GM12878 (cell line): ENCODE results near the gene AP1AR. TPM values are rescaled to one million over a fixed set of nuclear protein-coding genes. Genes with fewer than 3 reads are reported as not detected.

ENCODE experiments used
- BRCA1 ChIP-seq: IDR thresholded peaks from 2 replicates; pipeline ENCODE4 v1.6.1; 2011; ENCODE audit warnings: low read depth, low read length, improper control_type of control experiment
- CEBPB ChIP-seq, 2 experiments: fragments of 150-350 bp in 1 of 2; IDR thresholded peaks; 2 replicates each; pipeline ENCODE4 v1.6.1; 2012 to 2014; ENCODE audit warnings: low read depth in 2 of 2, low read length in 2 of 2, borderline replicate concordance in 1 of 2, inconsistent platforms in 1 of 2
- CEBPZ ChIP-seq: fragments of 150-350 bp; IDR thresholded peaks from 2 replicates; pipeline ENCODE4 v1.6.1; 2016; ENCODE audit warnings: low read depth, low read length
- IKZF2 ChIP-seq, 2 experiments: fragments of 450-650 bp; IDR thresholded peaks; 2 replicates each; pipeline ENCODE4 v1.6.1; 2017; ENCODE audit warnings: mild to moderate bottlenecking in 2 of 2, moderate library complexity in 2 of 2
- IRF5 ChIP-seq: fragments of 450-650 bp; IDR thresholded peaks from 2 replicates; pipeline ENCODE4 v1.6.1; 2017; ENCODE audit warnings: borderline replicate concordance
- KDM1A ChIP-seq: fragments of 200-600 bp; sonication (generic); IDR thresholded peaks from 2 replicates; pipeline ENCODE4 v1.6.1; 2016; ENCODE audit warnings: borderline replicate concordance
- MLLT1 ChIP-seq: fragments of 450-650 bp; IDR thresholded peaks from 2 replicates; pipeline ENCODE4 v1.6.1; 2016; ENCODE audit warnings: mild to moderate bottlenecking
- NFYA ChIP-seq: IDR thresholded peaks from 2 replicates; pipeline ENCODE4 v1.6.1; 2011; ENCODE audit warnings: low read depth, mild to moderate bottlenecking, low read length, improper control_type of control experiment, borderline replicate concordance
- NR2C2 ChIP-seq: IDR thresholded peaks from 2 replicates; pipeline ENCODE4 v1.6.1; 2011; ENCODE audit warnings: borderline replicate concordance, low read depth; ENCODE audit not compliant: control insufficient read depth, insufficient read length
- PML ChIP-seq: IDR thresholded peaks from 2 replicates; pipeline ENCODE4 v1.6.1; 2012; ENCODE audit warnings: low read length, inconsistent platforms
- RELA ChIP-seq: fragments of 450-650 bp; IDR thresholded peaks from 2 replicates; pipeline ENCODE4 v1.8.0; 2014; ENCODE audit warnings: borderline replicate concordance; ENCODE audit not compliant: partially characterized antibody
- TCF12 ChIP-seq: IDR thresholded peaks from 2 replicates; pipeline ENCODE4 v1.6.1; 2011; ENCODE audit warnings: low read depth, mild to moderate bottlenecking, low read length
- ZBTB40 ChIP-seq: fragments of 450-650 bp; IDR thresholded peaks from 2 replicates; pipeline ENCODE4 v1.6.1; 2016; ENCODE audit warnings: mild to moderate bottlenecking, moderate library complexity, borderline replicate concordance
- ZNF24 ChIP-seq: fragments of 450-650 bp; IDR thresholded peaks from 2 replicates; pipeline ENCODE4 v1.6.1; 2017; ENCODE audit warnings: antibody characterized with exemption, mild to moderate bottlenecking
- polyA plus RNA-seq, 11 experiments: library from polyadenylated mRNA; depleted of rRNA in 4 of 11; unstranded in 6 of 11; stranded (reverse) in 5 of 11; fragments of >200 nt; fragmentation: Nextera tagmentation in 4 of 11; fragmentation: Illumina TruSeq in 1 of 11; extraction: Ambion mirVana in 4 of 11; extraction: Trizol in 1 of 11; gene quantifications; 1 replicate in 1 of 11; 2 replicates in 10 of 11; pipeline versions ENCODE4 v1.2.1 to v1.2.3, GENCODE V29; 2011 to 2016; ENCODE audit warnings: inconsistent platforms in 2 of 11, missing spikeins in 2 of 11, low read depth in 1 of 11
- total RNA-seq, 4 experiments: library from RNA; depleted of rRNA in 3 of 4; stranded (reverse); fragments of >200 nt in 3 of 4; fragmentation: Illumina TruSeq in 1 of 4; extraction: Trizol in 1 of 4; gene quantifications; 2 replicates each; pipeline versions ENCODE4 v1.2.1 to v1.2.3, GENCODE V29; 2013 to 2021
- TF ChIP-seq, protein P1 (sequence below): fragments of 450-650 bp; formaldehyde crosslinking; IDR thresholded peaks from 2 replicates; pipeline ENCODE4 v1.4.0; 2020; ENCODE audit warnings: mild to moderate bottlenecking, moderate library complexity

AP1AR gene
- total and polyA plus RNA-seq, 10 of the 15 experiments (the other 5 are each of a cell fraction or from before 2014, with no cell fraction given): 5.6 to 29.1 (median 16.3) TPM

- TF ChIP-seq ZBTB40 (peak; percentile 45; the same call in 1 of the 2 replicates), TCF12 (0 out of 2 replicates have a peak, but pooled peaks have one; percentile 13), NR2C2 (no peak), BRCA1 (no peak), RELA (peak; percentile 70), CEBPZ (no peak), PML (peak; percentile 82), MLLT1 (0 out of 2 replicates have a peak, but pooled peaks have one; percentile 49), NFYA (no peak), KDM1A (no peak), CEBPB (IDR thresholded peaks at IDR 0.05; ENCODE audit: borderline replicate concordance in 1 of 2, low read depth in 2 of 2, low read length in 2 of 2) (peak; percentile 59 to 89; a peak in 3 of 4 replicates), IKZF2 (IDR thresholded peaks at IDR 0.05) (peak; percentile 76 to 80), IRF5 (no peak), ZNF24 (peak; percentile 79)
- TF ChIP-seq, protein P1, sequence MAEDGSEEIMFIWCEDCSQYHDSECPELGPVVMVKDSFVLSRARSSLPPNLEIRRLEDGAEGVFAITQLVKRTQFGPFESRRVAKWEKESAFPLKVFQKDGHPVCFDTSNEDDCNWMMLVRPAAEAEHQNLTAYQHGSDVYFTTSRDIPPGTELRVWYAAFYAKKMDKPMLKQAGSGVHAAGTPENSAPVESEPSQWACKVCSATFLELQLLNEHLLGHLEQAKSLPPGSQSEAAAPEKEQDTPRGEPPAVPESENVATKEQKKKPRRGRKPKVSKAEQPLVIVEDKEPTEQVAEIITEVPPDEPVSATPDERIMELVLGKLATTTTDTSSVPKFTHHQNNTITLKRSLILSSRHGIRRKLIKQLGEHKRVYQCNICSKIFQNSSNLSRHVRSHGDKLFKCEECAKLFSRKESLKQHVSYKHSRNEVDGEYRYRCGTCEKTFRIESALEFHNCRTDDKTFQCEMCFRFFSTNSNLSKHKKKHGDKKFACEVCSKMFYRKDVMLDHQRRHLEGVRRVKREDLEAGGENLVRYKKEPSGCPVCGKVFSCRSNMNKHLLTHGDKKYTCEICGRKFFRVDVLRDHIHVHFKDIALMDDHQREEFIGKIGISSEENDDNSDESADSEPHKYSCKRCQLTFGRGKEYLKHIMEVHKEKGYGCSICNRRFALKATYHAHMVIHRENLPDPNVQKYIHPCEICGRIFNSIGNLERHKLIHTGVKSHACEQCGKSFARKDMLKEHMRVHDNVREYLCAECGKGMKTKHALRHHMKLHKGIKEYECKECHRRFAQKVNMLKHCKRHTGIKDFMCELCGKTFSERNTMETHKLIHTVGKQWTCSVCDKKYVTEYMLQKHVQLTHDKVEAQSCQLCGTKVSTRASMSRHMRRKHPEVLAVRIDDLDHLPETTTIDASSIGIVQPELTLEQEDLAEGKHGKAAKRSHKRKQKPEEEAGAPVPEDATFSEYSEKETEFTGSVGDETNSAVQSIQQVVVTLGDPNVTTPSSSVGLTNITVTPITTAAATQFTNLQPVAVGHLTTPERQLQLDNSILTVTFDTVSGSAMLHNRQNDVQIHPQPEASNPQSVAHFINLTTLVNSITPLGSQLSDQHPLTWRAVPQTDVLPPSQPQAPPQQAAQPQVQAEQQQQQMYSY (CRISPR knock-in tag): no peak
Observed at GRCh38 chr4:112312610-112313239, 81.1 kb downstream of the AP1AR start (continued).
